ENCODE data around the gene PALLD. TPM values are rescaled to one million over a fixed set of nuclear protein-coding genes. Genes with fewer than 3 reads are reported as not detected.

Gene PALLD
- polyA plus RNA-seq, 1 donor from 2014 or later = 20.5 TPM

- no peak overlapping the region for H3K27ac ChIP-seq (ENCODE audit: low read length)
- no peak overlapping the region for H3K4me3 ChIP-seq (ENCODE audit: low read length)
- no peaks in the 10 kb centered on the region for H3F3A ChIP-seq (ENCODE audit: insufficient read depth, low read length, poor library complexity, severe bottlenecking)
- H3K9me3 ChIP-seq (ENCODE audit: low read length) = no peaks in the 10 kb centered on the region
- H3K9ac ChIP-seq (ENCODE audit: low read length) = no peak overlapping the region
- no peaks in the 10 kb centered on the region for H3K27me3 ChIP-seq (ENCODE audit: insufficient read depth, low read depth, low read length)
- H4K20me1 ChIP-seq (ENCODE audit: insufficient read depth) = no peaks in the 10 kb centered on the region
- H3K4me2 ChIP-seq (ENCODE audit: low read length) = no peak overlapping the region
- H2AFZ ChIP-seq (ENCODE audit: low read depth, low read length) = no peak overlapping the region
- no peaks in the 10 kb centered on the region for H3K79me2 ChIP-seq (replicated peaks; ENCODE audit: insufficient read depth, low read length)
- TF ChIP-seq RAD21 (conservative IDR thresholded peaks at IDR 0.05) (no peak), EZH2 (IDR thresholded peaks at IDR 0.05; ENCODE audit: borderline replicate concordance, insufficient read depth, low read length, poor library complexity, severe bottlenecking) (no peak), MXI1 (conservative IDR thresholded peaks at IDR 0.05; ENCODE audit: poor library complexity, severe bottlenecking) (no peak), POLR2AphosphoS5 (IDR thresholded peaks at IDR 0.05) (no peak), EP300 (conservative IDR thresholded peaks at IDR 0.05; ENCODE audit: poor library complexity, severe bottlenecking) (no peak), TAF1 (IDR thresholded peaks at IDR 0.05; ENCODE audit: low read depth) (no peak), SMC3 (conservative IDR thresholded peaks at IDR 0.05; ENCODE audit: poor library complexity) (no peak)
- TF ChIP-seq, protein P1, sequence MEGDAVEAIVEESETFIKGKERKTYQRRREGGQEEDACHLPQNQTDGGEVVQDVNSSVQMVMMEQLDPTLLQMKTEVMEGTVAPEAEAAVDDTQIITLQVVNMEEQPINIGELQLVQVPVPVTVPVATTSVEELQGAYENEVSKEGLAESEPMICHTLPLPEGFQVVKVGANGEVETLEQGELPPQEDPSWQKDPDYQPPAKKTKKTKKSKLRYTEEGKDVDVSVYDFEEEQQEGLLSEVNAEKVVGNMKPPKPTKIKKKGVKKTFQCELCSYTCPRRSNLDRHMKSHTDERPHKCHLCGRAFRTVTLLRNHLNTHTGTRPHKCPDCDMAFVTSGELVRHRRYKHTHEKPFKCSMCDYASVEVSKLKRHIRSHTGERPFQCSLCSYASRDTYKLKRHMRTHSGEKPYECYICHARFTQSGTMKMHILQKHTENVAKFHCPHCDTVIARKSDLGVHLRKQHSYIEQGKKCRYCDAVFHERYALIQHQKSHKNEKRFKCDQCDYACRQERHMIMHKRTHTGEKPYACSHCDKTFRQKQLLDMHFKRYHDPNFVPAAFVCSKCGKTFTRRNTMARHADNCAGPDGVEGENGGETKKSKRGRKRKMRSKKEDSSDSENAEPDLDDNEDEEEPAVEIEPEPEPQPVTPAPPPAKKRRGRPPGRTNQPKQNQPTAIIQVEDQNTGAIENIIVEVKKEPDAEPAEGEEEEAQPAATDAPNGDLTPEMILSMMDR (IDR thresholded peaks at IDR 0.05; ENCODE audit: poor library complexity, severe bottlenecking) = no peak
- TF ChIP-seq, protein P2, sequence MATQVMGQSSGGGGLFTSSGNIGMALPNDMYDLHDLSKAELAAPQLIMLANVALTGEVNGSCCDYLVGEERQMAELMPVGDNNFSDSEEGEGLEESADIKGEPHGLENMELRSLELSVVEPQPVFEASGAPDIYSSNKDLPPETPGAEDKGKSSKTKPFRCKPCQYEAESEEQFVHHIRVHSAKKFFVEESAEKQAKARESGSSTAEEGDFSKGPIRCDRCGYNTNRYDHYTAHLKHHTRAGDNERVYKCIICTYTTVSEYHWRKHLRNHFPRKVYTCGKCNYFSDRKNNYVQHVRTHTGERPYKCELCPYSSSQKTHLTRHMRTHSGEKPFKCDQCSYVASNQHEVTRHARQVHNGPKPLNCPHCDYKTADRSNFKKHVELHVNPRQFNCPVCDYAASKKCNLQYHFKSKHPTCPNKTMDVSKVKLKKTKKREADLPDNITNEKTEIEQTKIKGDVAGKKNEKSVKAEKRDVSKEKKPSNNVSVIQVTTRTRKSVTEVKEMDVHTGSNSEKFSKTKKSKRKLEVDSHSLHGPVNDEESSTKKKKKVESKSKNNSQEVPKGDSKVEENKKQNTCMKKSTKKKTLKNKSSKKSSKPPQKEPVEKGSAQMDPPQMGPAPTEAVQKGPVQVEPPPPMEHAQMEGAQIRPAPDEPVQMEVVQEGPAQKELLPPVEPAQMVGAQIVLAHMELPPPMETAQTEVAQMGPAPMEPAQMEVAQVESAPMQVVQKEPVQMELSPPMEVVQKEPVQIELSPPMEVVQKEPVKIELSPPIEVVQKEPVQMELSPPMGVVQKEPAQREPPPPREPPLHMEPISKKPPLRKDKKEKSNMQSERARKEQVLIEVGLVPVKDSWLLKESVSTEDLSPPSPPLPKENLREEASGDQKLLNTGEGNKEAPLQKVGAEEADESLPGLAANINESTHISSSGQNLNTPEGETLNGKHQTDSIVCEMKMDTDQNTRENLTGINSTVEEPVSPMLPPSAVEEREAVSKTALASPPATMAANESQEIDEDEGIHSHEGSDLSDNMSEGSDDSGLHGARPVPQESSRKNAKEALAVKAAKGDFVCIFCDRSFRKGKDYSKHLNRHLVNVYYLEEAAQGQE (IDR thresholded peaks at IDR 0.05; ENCODE audit: borderline replicate concordance) = no peak
- no peaks in the 10 kb centered on the region for H3K36me3 ChIP-seq (ENCODE audit: insufficient read depth, low read length)
- H3K9me2 ChIP-seq (ENCODE audit: insufficient read depth, low read length) = no peaks in the 10 kb centered on the region
These were observed 243.8 kb downstream of the PALLD start for GRCh38 chr4:168740691-168741090.

DNA sequence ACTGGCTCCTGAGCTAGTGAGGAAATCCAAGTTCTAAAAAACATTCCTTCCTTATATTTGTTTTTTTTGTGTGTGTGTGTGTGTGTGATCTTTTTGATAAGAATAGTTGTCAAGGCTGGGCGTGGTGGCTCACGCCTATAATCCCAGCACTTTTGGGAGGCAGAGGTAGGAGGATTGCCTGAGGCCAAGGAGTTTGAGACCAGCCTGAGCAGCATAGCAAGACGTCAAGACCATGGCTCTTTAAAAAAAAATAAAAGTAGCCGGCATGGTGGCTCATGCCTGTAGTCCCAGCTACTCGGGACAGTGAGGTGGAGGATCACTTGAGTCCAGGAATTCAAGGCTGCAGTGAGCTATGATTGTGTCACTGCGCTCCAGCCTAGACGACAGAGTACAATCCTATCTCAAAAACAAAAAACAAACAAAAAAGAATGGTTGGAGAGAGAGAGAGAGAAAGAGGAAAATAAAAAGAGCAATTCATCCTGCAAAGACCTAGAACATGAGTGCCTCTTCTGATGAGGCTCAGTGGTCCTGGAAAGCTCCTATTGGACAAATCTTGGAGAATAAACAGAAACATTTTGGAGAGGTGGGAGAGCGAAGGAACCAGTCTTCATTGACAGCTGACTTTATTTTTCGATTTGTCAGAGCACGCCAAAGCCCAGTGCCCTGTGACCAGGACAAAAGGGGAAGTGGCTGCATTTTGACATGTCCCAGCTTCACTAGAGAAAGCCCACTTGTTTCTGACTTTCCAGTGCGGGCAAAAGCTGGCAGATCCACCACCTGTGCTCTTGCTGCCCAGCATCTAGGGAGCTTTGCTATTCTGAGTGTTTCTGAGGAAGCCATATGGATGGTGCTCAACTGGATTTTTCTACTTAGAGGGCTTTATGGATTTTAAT lies 244.7 kb downstream of the PALLD start:
- TF ChIP-seq RAD21 (conservative IDR thresholded peaks at IDR 0.05) (no peak), SMC3 (conservative IDR thresholded peaks at IDR 0.05; ENCODE audit: poor library complexity) (no peak), MXI1 (conservative IDR thresholded peaks at IDR 0.05; ENCODE audit: poor library complexity, severe bottlenecking) (no peak), EP300 (conservative IDR thresholded peaks at IDR 0.05; ENCODE audit: poor library complexity, severe bottlenecking) (no peak), EZH2 (IDR thresholded peaks at IDR 0.05; ENCODE audit: borderline replicate concordance, insufficient read depth, low read length, poor library complexity, severe bottlenecking) (no peak), TAF1 (IDR thresholded peaks at IDR 0.05; ENCODE audit: low read depth) (no peak), POLR2AphosphoS5 (IDR thresholded peaks at IDR 0.05) (no peak)
- TF ChIP-seq, protein P1 (IDR thresholded peaks at IDR 0.05; ENCODE audit: poor library complexity, severe bottlenecking) = no peak
- TF ChIP-seq, protein P2 (IDR thresholded peaks at IDR 0.05; ENCODE audit: borderline replicate concordance) = no peak
- H3K9me2 ChIP-seq (ENCODE audit: insufficient read depth, low read length) = no peaks in the 10 kb centered on the region
- H2AFZ ChIP-seq (ENCODE audit: low read depth, low read length) = no peak overlapping the region
- no peak overlapping the region for H3K4me2 ChIP-seq (ENCODE audit: low read length)
- H3F3A ChIP-seq (ENCODE audit: insufficient read depth, low read length, poor library complexity, severe bottlenecking) = no peaks in the 10 kb centered on the region
- no peak overlapping the region for H3K4me3 ChIP-seq (ENCODE audit: low read length)
- H3K9ac ChIP-seq (ENCODE audit: low read length) = no peak overlapping the region
- no peaks in the 10 kb centered on the region for H3K79me2 ChIP-seq (replicated peaks; ENCODE audit: insufficient read depth, low read length)
- no peaks in the 10 kb centered on the region for H3K36me3 ChIP-seq (ENCODE audit: insufficient read depth, low read length)
- no peaks in the 10 kb centered on the region for H3K27me3 ChIP-seq (ENCODE audit: insufficient read depth, low read depth, low read length)
- no peaks in the 10 kb centered on the region for H4K20me1 ChIP-seq (ENCODE audit: insufficient read depth)
- no peaks in the 10 kb centered on the region for H3K9me3 ChIP-seq (ENCODE audit: low read length)
- no peak overlapping the region for H3K27ac ChIP-seq (ENCODE audit: low read length)
